ENCODE measurements around the gene SLCO3A1.
A peak's percentile ranks its signal among the peaks of the same experiment; 100 is the strongest.

Gene SLCO3A1

GRCh38 chr15:91940496-91941381 lies 87.2 kb downstream of the SLCO3A1 start:
- no peaks in the 10 kb centered on the region for H3K36me3 Mint-ChIP-seq (ENCODE audit: low read depth)
- no peak overlapping the region for H3K4me3 Mint-ChIP-seq
- no peak overlapping the region for H3K27ac Mint-ChIP-seq
- DNase-seq, result no peak
- no peaks in the 10 kb centered on the region for H3K9me3 Mint-ChIP-seq
- H3K27me3 Mint-ChIP-seq, result no peaks in the 10 kb centered on the region
- H3K4me1 Mint-ChIP-seq (ENCODE audit: low read depth), result peaks cover 43% of the 10 kb centered on the region

- DNase-seq, result no peak
- Mint-ChIP-seq H3K4me3 (no peak overlapping the region), H3K27ac (peak overlapping the region; percentile 61), H3K4me1 (ENCODE audit: low read depth) (peaks cover 50% of the 10 kb centered on the region), H3K36me3 (ENCODE audit: low read depth) (no peaks in the 10 kb centered on the region), H3K9me3 (no peaks in the 10 kb centered on the region), H3K27me3 (no peaks in the 10 kb centered on the region)
Observed at GRCh38 chr15:91941871-91942658, 88.6 kb downstream of the SLCO3A1 start.

GRCh38 chr15:91942720-91943394 lies 89.3 kb downstream of the SLCO3A1 start:
- Mint-ChIP-seq H3K9me3 (no peaks in the 10 kb centered on the region), H3K4me1 (ENCODE audit: low read depth) (peaks cover 56% of the 10 kb centered on the region), H3K36me3 (ENCODE audit: low read depth) (no peaks in the 10 kb centered on the region), H3K27me3 (no peaks in the 10 kb centered on the region), H3K4me3 (peak overlapping the region; percentile 18), H3K27ac (peak overlapping the region; percentile 61)
- no peak for DNase-seq

GRCh38 chr15:91944331-91944730 lies 90.8 kb downstream of the SLCO3A1 start:
- H3K4me1 Mint-ChIP-seq (ENCODE audit: low read depth), result peaks cover 58% of the 10 kb centered on the region
- H3K9me3 Mint-ChIP-seq, result no peaks in the 10 kb centered on the region
- no peak overlapping the region for H3K4me3 Mint-ChIP-seq
- no peak overlapping the region for H3K27ac Mint-ChIP-seq
- DNase-seq, result no peak
- H3K27me3 Mint-ChIP-seq, result no peaks in the 10 kb centered on the region
- H3K36me3 Mint-ChIP-seq (ENCODE audit: low read depth), result no peaks in the 10 kb centered on the region

GRCh38 chr15:91945385-91945784 lies 91.9 kb downstream of the SLCO3A1 start:
- no peaks in the 10 kb centered on the region for H3K27me3 Mint-ChIP-seq
- no peak overlapping the region for H3K27ac Mint-ChIP-seq
- no peaks in the 10 kb centered on the region for H3K9me3 Mint-ChIP-seq
- no peak overlapping the region for H3K4me3 Mint-ChIP-seq
- no peak for DNase-seq
- no peaks in the 10 kb centered on the region for H3K36me3 Mint-ChIP-seq (ENCODE audit: low read depth)
- peaks cover 56% of the 10 kb centered on the region for H3K4me1 Mint-ChIP-seq (ENCODE audit: low read depth)

- Mint-ChIP-seq H3K27me3 (no peaks in the 10 kb centered on the region), H3K36me3 (ENCODE audit: low read depth) (no peaks in the 10 kb centered on the region), H3K4me1 (ENCODE audit: low read depth) (peaks cover 52% of the 10 kb centered on the region), H3K9me3 (no peaks in the 10 kb centered on the region), H3K27ac (no peak overlapping the region), H3K4me3 (no peak overlapping the region)
- DNase-seq, result no peak
Observed at GRCh38 chr15:91946075-91946474, 92.6 kb downstream of the SLCO3A1 start.

GRCh38 chr15:91946581-91947292 lies 93.2 kb downstream of the SLCO3A1 start:
- Mint-ChIP-seq H3K36me3 (ENCODE audit: low read depth) (no peaks in the 10 kb centered on the region), H3K27ac (no peak overlapping the region), H3K9me3 (no peaks in the 10 kb centered on the region), H3K27me3 (no peaks in the 10 kb centered on the region), H3K4me3 (no peak overlapping the region), H3K4me1 (ENCODE audit: low read depth) (peaks cover 51% of the 10 kb centered on the region)
- DNase-seq, result no peak

- no peak overlapping the region for H3K27ac Mint-ChIP-seq
- H3K4me3 Mint-ChIP-seq, result no peak overlapping the region
- H3K9me3 Mint-ChIP-seq, result no peaks in the 10 kb centered on the region
- H3K36me3 Mint-ChIP-seq (ENCODE audit: low read depth), result no peaks in the 10 kb centered on the region
- no peak for DNase-seq
- H3K4me1 Mint-ChIP-seq (ENCODE audit: low read depth), result peaks cover 51% of the 10 kb centered on the region
- no peaks in the 10 kb centered on the region for H3K27me3 Mint-ChIP-seq
Observed at GRCh38 chr15:91947293-91947679, 93.8 kb downstream of the SLCO3A1 start.

GRCh38 chr15:91947683-91948608 lies 94.4 kb downstream of the SLCO3A1 start:
- Mint-ChIP-seq H3K36me3 (ENCODE audit: low read depth) (no peaks in the 10 kb centered on the region), H3K27ac (no peak overlapping the region), H3K27me3 (no peaks in the 10 kb centered on the region), H3K4me1 (ENCODE audit: low read depth) (peaks cover 50% of the 10 kb centered on the region), H3K4me3 (no peak overlapping the region), H3K9me3 (no peaks in the 10 kb centered on the region)
- no peak for DNase-seq

GRCh38 chr15:91949361-91949760 lies 95.9 kb downstream of the SLCO3A1 start:
- peaks cover 57% of the 10 kb centered on the region for H3K4me1 Mint-ChIP-seq (ENCODE audit: low read depth)
- no peak overlapping the region for H3K27ac Mint-ChIP-seq
- no peaks in the 10 kb centered on the region for H3K9me3 Mint-ChIP-seq
- no peaks in the 10 kb centered on the region for H3K36me3 Mint-ChIP-seq (ENCODE audit: low read depth)
- H3K4me3 Mint-ChIP-seq, result no peak overlapping the region
- no peaks in the 10 kb centered on the region for H3K27me3 Mint-ChIP-seq
- no peak for DNase-seq

GRCh38 chr15:91950054-91950453 lies 96.5 kb downstream of the SLCO3A1 start:
- Mint-ChIP-seq H3K4me1 (ENCODE audit: low read depth) (peaks cover 61% of the 10 kb centered on the region), H3K9me3 (no peaks in the 10 kb centered on the region), H3K27ac (no peak overlapping the region), H3K27me3 (no peaks in the 10 kb centered on the region), H3K4me3 (no peak overlapping the region), H3K36me3 (ENCODE audit: low read depth) (no peaks in the 10 kb centered on the region)
- no peak for DNase-seq

- H3K4me1 Mint-ChIP-seq (ENCODE audit: low read depth), result peaks cover 61% of the 10 kb centered on the region
- no peaks in the 10 kb centered on the region for H3K27me3 Mint-ChIP-seq
- no peaks in the 10 kb centered on the region for H3K9me3 Mint-ChIP-seq
- no peak for DNase-seq
- H3K36me3 Mint-ChIP-seq (ENCODE audit: low read depth), result no peaks in the 10 kb centered on the region
- H3K4me3 Mint-ChIP-seq, result no peak overlapping the region
- H3K27ac Mint-ChIP-seq, result no peak overlapping the region
Observed at GRCh38 chr15:91950631-91951329, 97.3 kb downstream of the SLCO3A1 start.

- no peak overlapping the region for H3K4me3 Mint-ChIP-seq
- no peak overlapping the region for H3K27ac Mint-ChIP-seq
- no peaks in the 10 kb centered on the region for H3K9me3 Mint-ChIP-seq
- no peaks in the 10 kb centered on the region for H3K36me3 Mint-ChIP-seq (ENCODE audit: low read depth)
- no peak for DNase-seq
- H3K27me3 Mint-ChIP-seq, result no peaks in the 10 kb centered on the region
- H3K4me1 Mint-ChIP-seq (ENCODE audit: low read depth), result peaks cover 55% of the 10 kb centered on the region
Observed at GRCh38 chr15:91952216-91952615, 98.7 kb downstream of the SLCO3A1 start.
